Activated CD4-positive, CD25-positive, alpha-beta regulatory T cell (primary cell): Measurements from ENCODE around the gene ZNF280C.
"Not testable (repeated sequence)": the region's sequence is repeated elsewhere in the genome, so short reads cannot be mapped to it uniquely, and the experiment has no call there.

Source experiments
- DNase-seq, 4 experiments: peaks; one replicate each; lab custom pipeline; 2025; lab: John Stamatoyannopoulos, UW

The ZNF280C gene

DNA sequence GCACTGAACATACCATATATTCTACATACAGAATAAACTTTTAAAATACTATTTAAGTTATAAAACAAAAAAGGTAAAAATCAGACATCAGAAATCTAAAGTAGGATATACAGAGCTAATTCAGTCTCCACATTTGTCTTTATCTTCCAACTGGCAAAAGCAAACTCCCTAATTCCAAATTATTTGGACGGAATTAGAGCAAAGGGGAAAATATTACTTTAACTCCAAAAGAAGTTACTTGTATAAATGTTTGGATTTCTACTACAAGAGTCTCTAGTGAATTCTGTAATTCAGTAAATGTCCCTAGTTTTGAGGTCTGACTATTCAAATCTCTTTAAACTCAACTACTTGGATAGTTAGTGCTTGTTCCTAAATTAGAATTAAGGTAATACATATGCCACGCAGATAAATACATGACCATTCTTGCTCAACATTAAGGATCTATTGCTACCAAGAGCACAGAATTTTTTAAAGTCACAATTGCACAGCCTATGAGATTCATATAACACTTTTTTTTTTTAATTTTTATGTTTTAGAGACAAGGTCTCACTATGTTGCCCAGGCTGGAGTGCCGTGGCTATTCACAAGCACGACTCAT lies 7.3 kb downstream of the ZNF280C start:
- DNase-seq = no peak

DNA sequence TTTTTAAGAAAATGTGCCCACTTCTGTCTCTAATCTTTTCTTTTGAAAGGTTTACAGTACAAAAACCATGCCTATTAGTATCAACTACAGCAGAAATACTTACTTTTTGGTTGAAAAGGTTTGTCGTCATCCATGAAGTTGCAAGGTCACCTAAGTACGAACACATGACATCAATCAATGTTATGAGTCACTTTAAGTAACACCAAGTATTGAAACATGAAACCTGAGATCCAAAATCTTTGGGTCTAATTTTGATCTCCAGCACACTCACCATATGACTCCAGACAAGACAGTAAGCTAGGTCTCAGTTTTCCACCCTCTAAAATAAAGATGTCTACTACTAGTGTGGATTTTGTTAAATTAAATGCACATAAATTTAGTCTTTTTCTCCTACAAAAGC lies 8.4 kb downstream of the ZNF280C start:
- DNase-seq = no peak

DNA sequence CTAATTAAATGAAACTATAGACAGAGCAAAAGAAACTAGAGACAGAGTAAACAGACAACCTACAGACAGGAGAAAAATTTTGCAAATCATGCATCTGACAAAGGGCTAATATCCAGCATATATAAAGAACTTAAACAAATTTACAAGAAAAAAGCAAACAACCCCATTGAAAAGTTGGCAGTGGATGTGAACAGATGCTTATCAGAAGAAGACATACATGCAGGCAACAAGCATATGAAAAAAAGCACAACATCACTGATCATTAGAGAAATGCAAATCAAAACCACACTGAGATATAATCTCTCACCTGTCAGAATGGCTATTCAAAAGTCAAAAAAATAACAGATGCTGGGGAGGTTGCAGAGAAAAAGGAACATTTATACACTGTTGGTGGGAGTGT lies 14.8 kb downstream of the ZNF280C start:
- DNase-seq = no peak

DNA sequence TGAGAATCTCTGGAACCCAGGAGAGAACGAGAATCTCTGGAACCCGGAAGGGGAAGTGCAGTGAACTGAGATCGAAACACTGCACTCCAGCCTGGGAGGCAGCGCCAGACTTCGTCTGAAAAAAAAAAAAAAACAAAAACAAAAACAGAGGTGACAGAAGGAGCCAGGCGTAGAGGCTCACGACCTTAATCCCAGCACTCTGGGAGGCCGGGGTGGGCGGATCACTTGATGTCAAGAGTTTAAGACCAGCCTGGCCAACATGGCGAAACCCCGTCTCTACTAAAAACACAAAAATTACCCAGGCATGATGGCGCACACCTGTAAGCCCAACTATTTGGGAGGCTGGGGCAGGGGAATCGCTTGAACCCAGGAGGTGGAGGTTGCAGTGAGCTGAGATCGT lies 17.0 kb downstream of the ZNF280C start:
- DNase-seq = no peak

DNA sequence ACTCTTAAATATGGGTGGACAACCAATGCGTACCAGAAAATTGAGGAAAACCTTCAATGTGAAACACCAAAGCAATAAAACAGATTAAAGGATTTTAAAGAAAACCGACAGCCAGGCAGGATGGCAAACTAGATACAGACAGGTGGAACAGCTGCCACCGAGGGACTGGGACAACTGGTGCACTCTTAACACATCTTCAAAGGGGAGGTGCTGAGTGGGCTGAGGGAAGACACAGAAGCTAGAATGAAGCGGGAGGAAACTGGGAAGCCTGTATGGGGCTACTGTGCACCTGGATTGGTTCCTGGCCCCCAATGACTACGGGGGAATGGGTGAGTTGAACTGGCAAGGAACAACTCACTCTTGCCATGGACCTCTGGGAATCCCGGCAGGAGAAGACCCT lies 20.7 kb downstream of the ZNF280C start:
- DNase-seq = no peak

DNA sequence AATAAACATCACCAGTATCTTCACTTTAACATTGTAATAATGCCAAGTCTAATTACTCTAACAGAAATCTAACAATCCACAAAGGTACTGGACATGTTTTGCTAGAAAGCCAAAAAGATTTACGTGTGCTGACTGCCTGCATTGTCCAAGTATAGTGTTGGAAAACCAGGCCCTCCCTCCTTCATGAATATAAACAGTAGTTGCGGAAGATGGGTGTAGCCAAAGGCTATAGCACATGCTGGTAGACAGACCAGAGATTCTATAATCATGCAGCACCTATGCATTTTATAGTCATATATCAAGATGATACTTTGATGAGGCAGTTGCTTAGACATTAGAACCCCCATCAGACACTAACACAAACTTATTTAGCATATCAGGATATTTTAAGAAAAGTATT lies 22.6 kb downstream of the ZNF280C start:
- no peak for DNase-seq

DNA sequence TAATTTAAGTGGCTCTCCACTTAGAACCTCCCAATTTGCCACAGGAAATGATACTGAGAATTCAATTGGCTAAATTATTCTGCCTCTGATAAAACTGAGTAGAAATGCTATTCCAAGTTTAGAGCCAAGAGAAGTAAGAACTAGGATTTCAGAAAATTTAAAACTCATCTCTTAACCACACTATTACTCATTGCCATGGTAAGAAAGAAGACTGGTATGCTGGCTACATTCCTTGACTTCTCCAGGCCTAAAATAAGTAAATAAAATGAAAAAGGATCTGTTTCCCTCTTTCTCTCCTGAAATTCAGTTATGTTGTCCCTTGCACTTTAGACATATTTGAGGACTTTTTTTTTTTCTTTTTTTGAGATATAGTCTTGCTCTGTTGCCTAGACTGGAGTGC lies 23.3 kb downstream of the ZNF280C start:
- no peak for DNase-seq

DNA sequence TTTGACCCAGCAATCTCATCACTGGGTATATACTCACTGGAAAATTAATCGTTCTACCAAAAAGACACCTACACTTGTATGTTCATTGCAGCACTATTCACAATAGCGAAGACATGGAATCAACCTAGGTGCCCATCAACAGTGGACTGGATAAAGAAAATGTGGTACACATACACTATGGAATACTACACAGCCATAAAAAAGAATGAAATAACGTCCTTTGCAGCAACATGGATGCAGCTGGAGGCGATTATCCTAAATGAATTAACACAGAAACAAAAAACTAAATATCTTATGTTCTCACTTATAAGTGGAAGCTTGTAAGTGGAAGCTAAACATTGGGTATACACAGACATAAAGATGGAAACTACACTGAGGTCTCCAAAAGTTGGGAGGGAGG lies 37.5 kb downstream of the ZNF280C start:
- not testable (repeated sequence) for DNase-seq

DNA sequence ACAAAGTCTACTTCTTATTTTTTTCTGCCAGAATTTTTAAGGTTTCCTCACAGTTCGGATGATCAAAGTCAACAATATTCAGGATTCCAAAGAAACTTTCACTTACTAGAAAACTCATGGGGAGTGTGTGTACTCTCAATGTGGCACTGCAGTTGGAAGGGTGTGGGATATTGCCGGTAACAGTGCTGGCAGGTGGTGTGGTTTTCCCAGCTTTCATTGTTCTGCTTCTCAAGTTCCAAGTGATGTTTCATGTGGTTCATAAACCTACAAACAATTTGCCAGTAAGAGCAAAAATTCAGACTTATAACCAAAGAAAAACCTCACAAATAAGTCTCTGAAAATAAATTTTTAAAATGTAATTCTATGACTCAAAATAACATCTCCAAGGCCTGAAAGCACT lies 39.8 kb downstream of the ZNF280C start:
- no peak for DNase-seq

DNA sequence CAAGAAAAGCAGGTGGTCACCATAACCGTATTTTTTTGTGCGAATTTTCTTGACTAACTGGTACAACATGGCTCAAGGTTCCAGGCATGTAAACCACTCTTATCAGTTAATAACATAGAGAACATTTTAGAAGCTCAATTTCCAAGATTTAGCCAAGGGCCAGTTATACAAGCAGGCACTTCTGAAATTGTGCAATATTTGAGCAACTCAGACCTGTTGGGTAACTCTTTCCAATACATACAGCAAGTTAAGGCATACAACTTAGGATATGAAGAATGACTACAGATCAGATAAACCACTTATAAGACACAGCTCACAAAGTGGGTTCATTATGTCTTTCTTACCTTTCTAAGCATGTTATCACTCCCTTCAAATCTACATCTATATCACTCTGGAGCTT lies 43.9 kb downstream of the ZNF280C start:
- DNase-seq = no peak

DNA sequence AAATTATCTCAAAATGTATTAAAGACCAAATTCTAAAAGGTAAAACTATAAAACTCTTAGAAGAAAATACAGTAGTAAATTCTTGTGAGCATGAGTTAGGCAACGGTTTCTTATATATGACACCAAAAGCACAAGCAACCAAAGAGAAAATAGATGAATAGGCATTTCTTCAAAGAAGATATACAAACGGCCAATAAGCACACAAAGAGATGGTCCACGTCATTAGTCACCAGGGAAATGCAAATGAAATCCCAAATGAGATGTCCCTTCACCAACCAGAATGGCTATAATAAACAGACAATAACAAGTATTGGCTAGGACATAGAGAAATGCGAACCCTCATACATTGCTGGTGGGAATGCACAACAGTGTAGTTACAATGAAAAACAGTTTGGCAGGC lies 52.4 kb downstream of the ZNF280C start:
- DNase-seq = no peak

DNA sequence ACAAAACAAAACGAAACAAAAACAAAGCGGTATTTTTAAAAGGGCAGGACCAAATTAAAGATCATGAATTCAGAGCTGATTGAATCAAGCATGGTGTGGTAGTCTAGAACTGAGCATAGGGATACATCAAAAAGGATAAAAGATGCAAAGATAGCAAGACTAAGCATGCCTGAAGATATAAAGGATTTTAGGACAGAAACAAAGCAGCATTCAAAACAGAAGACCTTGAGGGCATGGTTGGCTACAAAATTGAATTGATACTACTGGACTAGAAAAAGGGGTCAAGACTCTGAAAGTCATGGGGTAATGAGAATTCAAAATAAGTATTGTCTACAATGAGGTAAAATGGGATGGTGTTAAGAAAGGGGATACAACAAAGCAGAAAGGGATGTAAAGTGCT lies 55.3 kb downstream of the ZNF280C start:
- DNase-seq = no peak

DNA sequence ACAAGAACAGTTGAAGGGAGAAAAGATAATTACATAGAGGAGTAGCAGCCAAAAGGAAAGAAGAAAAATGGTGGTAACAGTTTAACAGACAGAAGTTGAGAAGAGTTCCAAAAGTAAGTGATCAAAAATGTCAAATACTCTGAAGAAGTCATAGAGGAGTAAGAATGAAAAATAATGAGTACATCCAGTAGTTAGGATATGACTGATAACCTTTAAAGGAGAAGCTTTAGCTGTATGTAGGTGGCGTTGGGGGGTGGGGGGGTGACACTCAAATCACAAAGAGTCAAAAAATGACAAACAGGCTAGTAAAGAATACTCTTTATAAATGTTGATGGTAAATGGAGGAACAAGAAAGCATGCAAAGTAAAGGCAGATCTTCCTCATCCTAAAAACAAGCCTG lies 56.3 kb downstream of the ZNF280C start:
- no peak for DNase-seq

DNA sequence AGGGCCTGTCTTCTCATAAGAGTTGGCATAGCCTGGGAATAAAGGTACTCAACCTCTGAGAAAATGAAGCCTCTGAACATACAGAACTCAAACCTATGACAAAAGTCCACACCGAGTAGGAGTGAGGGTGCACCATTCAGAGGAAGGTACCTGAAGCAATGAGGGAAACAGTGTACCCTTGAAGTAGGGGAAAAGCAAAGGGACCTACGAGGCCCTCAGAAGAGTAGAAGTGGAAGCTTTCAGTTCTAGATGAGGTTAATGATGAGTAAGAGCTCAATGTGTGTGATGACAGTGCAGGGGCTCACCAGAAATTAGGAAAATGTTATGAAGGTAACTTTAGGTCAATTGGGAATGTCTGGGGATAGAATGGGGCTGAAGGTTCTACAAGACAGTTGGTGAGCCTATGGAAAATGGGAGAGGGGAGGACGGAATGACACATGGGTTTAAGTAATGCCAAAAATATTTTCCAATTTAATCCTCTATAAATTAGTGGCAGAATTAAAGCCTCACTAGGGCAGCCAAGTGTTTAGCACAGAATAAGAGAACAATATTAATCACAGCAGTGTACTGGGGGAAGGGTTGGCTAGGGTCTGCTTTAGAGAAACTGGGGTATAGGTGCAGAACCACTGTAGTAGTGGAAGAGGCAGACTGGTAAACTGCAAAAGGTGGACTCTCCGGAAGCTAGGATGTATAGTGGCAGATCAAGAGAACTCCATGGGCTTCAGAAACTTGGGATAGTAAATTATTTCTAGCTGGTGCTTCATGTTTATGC lies 57.1 kb downstream of the ZNF280C start:
- DNase-seq = no peak

DNA sequence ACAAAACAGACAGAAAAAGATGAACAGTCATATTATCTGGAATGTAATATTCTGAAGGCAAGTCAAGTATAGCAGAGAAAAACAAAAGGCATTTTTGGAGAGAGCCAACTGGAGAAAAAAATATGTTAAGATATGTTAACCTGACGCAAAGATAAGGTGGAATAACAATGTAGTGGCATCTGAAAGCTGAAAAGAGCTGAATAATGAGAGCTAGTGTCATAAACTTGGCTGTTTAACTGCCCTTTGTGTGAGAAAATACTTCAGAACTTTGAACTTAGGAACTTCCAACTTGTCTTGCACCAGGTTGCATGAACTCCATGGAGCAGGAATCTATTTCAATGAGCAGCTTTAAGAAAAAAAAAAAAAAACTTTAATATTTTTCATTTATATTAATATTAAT lies 64.1 kb downstream of the ZNF280C start:
- no peak for DNase-seq

DNA sequence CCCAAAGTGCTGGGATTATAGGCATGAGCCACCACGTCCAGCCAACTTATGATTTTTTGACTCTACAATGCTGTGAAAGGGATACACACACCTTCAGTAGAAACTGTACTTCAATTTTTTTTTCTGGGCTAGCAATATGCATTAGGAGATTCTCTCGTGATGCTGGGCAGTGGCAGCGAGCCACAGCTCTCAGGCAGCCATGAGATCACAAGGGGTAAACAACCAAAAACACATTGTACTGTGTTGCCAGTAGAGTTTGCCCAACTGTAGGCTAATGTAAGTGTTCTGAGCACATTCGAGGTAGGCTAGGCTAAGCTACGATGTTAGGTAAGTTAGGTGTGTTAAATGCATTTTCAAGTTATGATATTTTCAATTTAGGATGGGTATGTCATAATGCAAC lies 71.2 kb downstream of the ZNF280C start:
- DNase-seq = no peak

DNA sequence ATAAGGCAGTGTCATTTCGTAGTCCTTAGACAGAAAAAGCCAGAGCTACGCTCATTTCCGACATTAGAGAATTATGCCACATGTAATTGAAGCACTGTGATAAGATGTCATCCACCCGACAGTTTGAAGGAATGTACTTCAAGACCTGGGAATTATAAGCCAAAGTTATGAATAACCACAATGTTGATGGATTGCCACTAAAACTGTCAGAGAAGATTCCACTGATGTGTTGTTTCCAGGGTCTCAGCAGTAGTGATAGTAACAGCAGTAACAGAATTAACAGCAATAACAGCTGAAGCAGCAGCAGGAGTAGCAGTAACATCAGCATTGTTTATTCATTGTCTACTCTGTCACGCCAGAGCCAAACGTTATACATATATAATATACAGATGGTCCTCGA lies 72.2 kb downstream of the ZNF280C start:
- no peak for DNase-seq

DNA sequence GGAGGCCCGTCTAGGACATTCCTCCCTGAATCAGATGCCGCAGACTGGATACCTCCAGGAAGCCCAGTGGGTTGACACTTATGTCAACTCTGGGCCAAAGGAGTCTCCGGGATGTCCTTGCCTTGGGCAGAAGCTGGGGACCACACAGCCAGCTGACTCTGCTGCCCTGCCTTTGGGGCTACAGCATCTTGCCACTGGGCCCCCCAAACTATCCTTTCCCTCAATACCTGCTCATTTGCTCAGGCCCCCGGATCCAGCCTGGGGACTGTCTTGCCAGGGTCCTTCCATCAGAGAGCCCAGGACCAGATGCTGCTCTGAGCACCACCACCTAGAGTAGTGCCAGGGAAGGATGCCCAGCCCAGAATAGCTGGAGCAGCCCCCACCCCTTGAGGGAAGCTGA lies 77.9 kb downstream of the ZNF280C start:
- no peak for DNase-seq

DNA sequence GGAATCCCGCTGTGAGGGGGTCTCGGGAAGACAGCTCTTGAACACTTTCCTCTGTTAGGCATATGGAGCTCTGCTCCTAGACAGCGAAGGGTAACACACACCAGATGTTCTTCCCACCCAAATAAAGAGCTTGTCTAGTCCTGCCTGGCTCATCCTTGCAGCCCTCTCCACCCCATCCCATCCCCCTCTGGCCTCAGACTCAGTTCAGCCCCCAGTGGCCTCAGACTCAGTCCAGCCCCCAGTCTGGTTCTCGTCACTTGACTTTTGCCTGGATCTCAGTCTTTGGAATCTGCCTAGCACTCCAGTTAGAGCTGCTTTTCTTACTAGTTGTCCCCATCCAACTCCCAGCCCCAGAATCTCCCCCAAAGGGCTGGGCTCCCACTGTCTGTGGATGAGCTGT lies 82.0 kb downstream of the ZNF280C start:
- DNase-seq = no peak

DNA sequence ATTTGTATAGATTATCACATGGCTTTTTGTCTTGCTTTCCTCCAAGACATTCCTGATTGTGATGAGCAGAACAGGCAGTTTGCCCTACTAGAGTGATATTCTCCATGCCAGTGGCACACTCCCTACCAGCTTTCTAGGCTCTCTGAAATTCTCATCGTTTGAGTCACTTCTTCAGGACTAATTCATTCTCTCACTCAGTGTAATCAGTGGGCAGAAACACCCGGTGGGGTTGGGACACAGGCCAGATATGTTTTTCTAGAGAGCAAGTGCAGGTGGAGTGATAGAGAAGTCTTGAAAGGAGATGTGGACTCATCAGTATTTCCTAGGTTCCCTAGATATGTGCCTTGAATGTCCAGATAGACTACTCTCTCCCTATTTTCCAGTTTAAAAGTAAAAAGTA lies 83.8 kb downstream of the ZNF280C start:
- no peak for DNase-seq

DNA sequence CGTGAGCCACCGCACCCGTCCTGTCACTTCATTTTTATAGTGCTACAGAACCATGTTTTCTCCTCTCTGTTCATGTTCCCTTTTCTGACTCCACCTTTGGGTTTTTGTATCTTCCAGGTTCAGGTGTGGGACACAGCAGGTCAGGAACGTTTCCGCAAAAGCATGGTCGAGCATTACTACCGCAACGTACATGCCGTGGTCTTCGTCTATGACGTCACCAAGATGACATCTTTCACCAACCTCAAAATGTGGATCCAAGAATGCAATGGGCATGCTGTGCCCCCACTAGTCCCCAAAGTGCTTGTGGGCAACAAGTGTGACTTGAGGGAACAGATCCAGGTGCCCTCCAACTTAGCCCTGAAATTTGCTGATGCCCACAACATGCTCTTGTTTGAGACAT lies 84.5 kb downstream of the ZNF280C start:
- DNase-seq = no peak

DNA sequence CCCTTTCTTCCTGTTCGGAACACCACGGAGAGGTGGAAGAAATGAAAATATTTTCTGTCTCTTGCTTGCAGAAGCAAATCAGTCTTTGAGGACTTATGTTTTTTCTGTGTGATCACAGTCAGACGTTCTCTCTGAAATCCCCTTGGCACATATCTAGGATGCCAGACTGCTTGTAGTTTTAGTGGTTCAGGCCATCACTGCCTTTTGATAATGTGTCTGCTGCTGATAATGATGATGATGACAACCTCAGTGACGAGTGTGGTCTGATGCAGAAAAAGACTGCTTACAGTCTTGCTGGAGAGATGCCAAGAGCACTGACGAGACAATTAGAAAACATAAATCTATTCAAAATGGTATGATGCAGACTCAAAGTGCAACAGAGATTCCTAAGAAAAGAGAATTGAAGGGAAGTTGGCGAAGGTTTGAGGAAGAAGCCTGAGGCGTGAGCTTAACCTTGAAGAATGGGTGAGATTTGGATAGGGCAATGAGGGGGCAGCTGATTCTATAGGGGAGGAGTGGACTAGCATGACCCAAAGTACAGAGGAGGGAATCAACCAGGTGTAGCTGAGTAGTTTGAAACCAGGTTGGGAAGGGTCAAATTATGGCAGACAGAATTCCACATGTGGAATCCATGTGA lies 89.0 kb downstream of the ZNF280C start:
- DNase-seq = no peak

DNA sequence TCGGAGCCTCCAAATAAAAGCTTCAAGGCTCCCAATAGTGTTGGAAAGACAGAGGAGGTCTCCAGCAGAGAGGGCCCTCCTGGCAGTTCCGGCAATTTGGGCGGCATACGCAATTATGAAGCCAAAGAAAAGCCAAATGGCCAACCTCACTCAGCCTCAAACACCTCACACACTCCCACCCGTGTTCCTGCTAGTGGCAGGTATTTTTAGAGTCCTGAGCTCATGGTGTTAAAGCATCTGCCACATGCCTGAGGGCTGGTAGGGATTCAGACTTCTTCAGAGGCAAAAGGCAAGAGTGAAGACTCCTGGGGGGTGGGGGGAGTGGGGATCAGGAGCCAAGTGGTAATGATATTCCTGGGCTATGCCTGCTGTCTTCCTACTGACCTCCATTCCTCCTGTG lies 89.5 kb downstream of the ZNF280C start:
- DNase-seq = no peak

DNA sequence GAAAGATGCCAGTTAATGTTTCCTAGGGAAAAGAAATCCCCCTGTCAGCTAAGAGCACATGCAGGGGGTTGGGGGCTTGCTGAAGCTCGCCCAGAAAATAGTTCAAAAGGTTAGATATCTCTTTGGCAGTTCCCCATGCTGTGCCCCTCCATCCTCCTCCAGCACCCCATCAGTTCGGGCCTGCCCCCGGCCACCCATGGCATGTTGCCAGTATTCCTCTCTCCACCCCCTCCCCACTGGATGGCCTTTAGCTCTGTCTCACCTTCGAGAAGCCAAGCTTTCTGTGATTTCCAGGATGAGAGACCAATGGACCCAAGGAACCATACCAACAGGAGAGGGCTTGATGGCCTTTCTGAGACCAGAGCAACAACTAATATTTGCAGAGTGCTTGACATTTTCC lies 91.8 kb downstream of the ZNF280C start:
- no peak for DNase-seq
